HG03460 (cell line): ENCODE results near the gene KRTAP9-3.
"Not testable (repeated sequence)": the region's sequence is repeated elsewhere in the genome, so short reads cannot be mapped to it uniquely, and the experiment has no call there.

ENCODE experiments used
- ATAC-seq: cut with Tn5 transposase; IDR thresholded peaks from one replicate; pipeline ENCODE4 v1.9.1; 2021; ENCODE audit not compliant: unreplicated experiment

The KRTAP9-3 gene

GRCh38 chr17:41249637-41250240, 17.5 kb downstream of the KRTAP9-3 start, which contains the start of gene KRTAP9-4:
TSS of gene KRTAP9-4 (plus strand) at chr17:41249687. CDS start at chr17:41249721, 34 bp downstream.
- not testable (repeated sequence) for ATAC-seq

GRCh38 chr17:41251261-41251660, 19.0 kb downstream of the KRTAP9-3 start:
- ATAC-seq = no peak

- no peak for ATAC-seq
These were observed 22.6 kb downstream of the KRTAP9-3 start for GRCh38 chr17:41254861-41255260.

- not testable (repeated sequence) for ATAC-seq
These were observed 23.4 kb downstream of the KRTAP9-3 start, which contains the start of gene KRTAP9-9 for GRCh38 chr17:41255381-41256290. TSS of gene KRTAP9-9 (plus strand) at chr17:41255384.

- no peak for ATAC-seq
These were observed 24.0 kb downstream of the KRTAP9-3 start for GRCh38 chr17:41256291-41256685.

GRCh38 chr17:41258406-41258805, 26.2 kb downstream of the KRTAP9-3 start:
- ATAC-seq = no peak

- ATAC-seq = no peak
These were observed 31.0 kb downstream of the KRTAP9-3 start for GRCh38 chr17:41263212-41263611.

- no peak for ATAC-seq
These were observed 32.4 kb downstream of the KRTAP9-3 start for GRCh38 chr17:41264599-41264998.

- no peak for ATAC-seq
These were observed 32.8 kb downstream of the KRTAP9-3 start, which contains the start of gene KRTAP9-6 for GRCh38 chr17:41265078-41265477. TSS of gene KRTAP9-6 (plus strand) at chr17:41265378. CDS start at chr17:41265378, 0 bp downstream.

GRCh38 chr17:41267711-41268110, 35.5 kb downstream of the KRTAP9-3 start:
- no peak for ATAC-seq

- ATAC-seq = not testable (repeated sequence)
These were observed 39.1 kb downstream of the KRTAP9-3 start for GRCh38 chr17:41271323-41271722.

GRCh38 chr17:41271858-41272257, 39.6 kb downstream of the KRTAP9-3 start:
- no peak for ATAC-seq

- not testable (repeated sequence) for ATAC-seq
These were observed 43.5 kb downstream of the KRTAP9-3 start, which contains the start of gene KRTAP9-7 for GRCh38 chr17:41275648-41276190. TSS of gene KRTAP9-7 (plus strand) at chr17:41275698. CDS start at chr17:41275698, 0 bp downstream.

GRCh38 chr17:41278176-41278955, 46.1 kb downstream of the KRTAP9-3 start:
- ATAC-seq = no peak
